ENCODE data around the gene PDE4D.

GRCh38 chr5:59169768-59170150 lies 723.8 kb downstream of the PDE4D start:
- TF ChIP-seq SUPT20H (IDR thresholded peaks at IDR 0.05; ENCODE audit: borderline replicate concordance, control insufficient read depth, low read depth, low read length) (no peak), KDM1A (IDR thresholded peaks at IDR 0.05; ENCODE audit: borderline replicate concordance) (no peak), SMC3 (IDR thresholded peaks at IDR 0.05; ENCODE audit: borderline replicate concordance, low read length) (no peak), USF1 (IDR thresholded peaks at IDR 0.05; ENCODE audit: borderline replicate concordance, extremely low read length, insufficient read depth, low read depth, low read length) (no peak), CTCF (IDR thresholded peaks at IDR 0.05 in 2 of 3, conservative IDR thresholded peaks at IDR 0.05 in 1 of 3; ENCODE audit: control insufficient read depth in 2 of 3, extremely low read depth in 1 of 3, insufficient read depth in 1 of 3, low read depth in 3 of 3, low read length in 3 of 3) (no peak), IRF3 (IDR thresholded peaks at IDR 0.05) (no peak), EP300 (IDR thresholded peaks at IDR 0.05; ENCODE audit: borderline replicate concordance in 1 of 2, control insufficient read depth in 1 of 2, low read depth in 2 of 2, low read length in 2 of 2) (no peak), MEF2B (IDR thresholded peaks at IDR 0.05; ENCODE audit: partially characterized antibody, poor library complexity, severe bottlenecking) (no peak), MYC (IDR thresholded peaks at IDR 0.05; ENCODE audit: insufficient read depth, insufficient read length, insufficient replicate concordance, low read length, severe bottlenecking) (no peak), POLR2A (IDR thresholded peaks at IDR 0.05; ENCODE audit: low read depth, low read length) (no peak), ATF7 (IDR thresholded peaks at IDR 0.05; ENCODE audit: low read depth) (no peak)

All from GM12878 (cell line).